CD4-positive, alpha-beta T cell treated with Interleukin-4 for 1 hour (primary cell): Measurements from ENCODE around the gene IL31RA.
A peak's percentile ranks its signal among the peaks of the same experiment; 100 is the strongest.
"Not testable (repeated sequence)": the region's sequence is repeated elsewhere in the genome, so short reads cannot be mapped to it uniquely, and the experiment has no call there.

Experiments used
- DNase-seq, 2 donors: peaks; one replicate each; pipeline ENCODE4 v3.0.0-alpha.2; 2020 to 2022

The IL31RA gene

GRCh38 chr5:55927861-55928655 is 76.9 kb downstream of the IL31RA start:
- DNase-seq: no peak

- no peak for DNase-seq
Observed at GRCh38 chr5:55929020-55929799, 78.1 kb downstream of the IL31RA start.

- no peak for DNase-seq
Observed at GRCh38 chr5:55932700-55933099, 81.5 kb downstream of the IL31RA start.

DNA sequence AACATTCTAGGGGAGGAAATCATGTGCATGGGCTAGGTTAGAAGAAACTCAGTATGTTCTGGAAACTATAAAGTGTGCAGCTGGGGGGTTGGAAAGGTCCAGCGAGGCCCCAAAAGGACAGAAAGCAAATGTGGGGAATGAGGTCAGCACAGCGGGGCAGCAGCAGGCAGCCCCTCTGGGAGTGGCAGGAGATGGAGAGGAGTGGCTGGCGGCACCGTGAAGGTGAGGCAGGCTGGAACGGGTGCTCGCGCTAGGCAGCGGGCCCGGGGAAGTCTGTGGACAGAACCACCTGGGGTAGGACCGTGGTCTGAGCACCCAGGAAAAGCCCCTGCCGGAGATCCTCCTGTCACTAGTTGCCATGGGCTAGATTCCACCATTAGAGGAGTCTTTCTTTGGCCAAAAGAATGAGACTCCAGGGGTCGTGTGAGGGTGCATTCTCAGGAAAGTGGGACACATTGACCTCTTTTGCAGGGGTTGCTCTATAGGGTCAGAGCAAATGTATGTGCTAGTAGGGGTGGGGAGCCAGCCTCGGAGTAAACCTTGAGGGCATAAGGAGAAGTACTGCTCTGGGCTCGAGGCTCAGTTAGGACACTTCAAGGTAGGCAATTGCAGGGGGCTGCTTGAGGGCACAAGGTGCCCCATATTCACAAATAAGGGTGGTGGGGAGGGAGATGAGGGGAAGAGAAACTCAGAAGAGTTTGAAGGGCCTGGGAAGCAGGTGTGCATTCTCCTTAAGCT is 82.4 kb downstream of the IL31RA start:
- no peak for DNase-seq

DNA sequence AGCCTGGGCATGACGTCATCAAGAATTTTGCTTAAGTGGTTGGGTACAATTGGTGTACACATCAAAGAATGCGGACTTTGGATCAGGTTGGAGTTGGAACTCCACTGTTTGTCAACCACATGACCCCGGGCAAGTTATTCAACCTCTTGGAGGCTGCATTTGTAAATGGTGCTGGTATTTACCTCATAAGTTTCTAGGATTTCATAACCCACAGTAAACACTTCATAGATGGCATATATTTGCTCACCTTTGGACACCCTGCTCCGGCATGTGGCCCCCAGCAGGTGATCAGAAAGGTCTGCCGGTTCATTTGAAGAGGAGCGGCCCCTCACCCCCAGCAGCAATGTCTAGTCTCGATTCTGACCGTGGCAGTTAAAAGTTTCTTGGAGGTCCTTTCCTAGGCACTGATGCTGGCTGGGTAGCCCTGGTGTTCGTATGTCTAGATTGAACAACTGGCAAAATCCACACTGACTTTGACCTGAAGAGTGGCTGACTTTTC is 83.0 kb downstream of the IL31RA start:
- no peak for DNase-seq

DNA sequence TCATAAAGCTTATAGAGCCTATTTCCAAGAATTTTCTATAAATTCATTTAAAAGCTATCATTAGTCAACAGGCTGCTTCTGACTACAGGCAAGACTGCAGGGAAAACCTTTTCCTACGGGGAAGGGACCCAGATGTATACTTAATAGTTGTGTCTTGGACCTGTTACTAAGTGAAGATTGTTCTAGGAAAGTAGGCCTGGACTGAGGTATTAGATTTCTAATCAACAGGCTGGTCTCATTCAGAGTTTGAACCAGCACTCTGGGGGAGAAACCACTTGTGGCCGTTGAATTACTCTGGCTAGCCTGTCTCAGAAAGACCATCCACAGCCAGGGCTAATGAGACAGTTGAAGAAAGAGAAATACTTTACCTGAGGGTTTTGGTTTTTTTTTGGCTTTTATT is 83.6 kb downstream of the IL31RA start:
- DNase-seq: no peak

- DNase-seq: no peak
Observed at GRCh38 chr5:55935371-55935770, 84.2 kb downstream of the IL31RA start.

DNA sequence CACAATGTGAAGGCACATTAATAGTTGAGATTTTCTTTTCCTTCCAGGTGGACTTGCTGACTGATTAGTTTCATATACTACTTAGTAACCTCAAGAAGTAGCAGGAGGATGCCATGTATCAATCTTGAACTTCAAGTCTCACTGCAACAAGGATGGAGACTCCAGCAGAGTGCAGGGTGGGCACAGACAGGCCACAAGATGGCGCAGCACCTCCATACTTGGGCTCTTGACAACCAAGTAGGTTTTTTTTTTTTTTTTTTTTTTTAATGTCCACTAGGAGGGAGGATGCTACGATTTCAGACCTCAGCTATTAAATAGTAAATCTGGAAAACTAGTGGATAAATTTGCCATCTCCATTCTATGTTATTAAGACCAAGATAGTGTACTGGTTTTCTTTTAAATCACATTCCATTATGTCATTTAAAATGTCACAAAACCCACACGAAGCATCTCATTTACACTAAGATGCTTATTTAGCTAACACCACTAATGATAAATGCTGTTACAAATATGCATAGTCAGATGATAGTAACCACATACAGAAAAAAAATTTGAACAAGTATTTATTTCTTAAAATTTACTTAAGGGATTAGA is 85.0 kb downstream of the IL31RA start:
- peak; percentile 76 to 82 for DNase-seq

- not testable (repeated sequence) for DNase-seq
Observed at GRCh38 chr5:55937598-55937997, 86.4 kb downstream of the IL31RA start.

DNA sequence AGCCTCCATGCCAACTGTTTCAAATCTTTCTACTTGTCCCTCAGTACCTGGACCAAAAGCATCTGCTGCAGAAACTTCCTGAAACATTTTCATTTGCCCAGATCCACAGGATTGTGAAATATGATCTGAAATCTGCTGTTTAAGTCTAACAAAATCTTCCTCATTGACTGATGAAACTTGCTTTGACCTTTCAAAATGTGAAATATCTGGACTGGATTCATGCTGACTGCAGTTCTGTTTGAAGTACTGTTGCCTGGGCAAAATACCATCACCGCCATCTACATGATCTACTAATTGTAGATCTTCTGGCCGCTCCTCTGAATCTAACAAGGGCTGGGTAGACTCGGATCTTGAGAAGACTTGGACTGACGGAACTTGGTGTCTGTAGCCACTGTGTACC is 90.0 kb downstream of the IL31RA start:
- not testable (repeated sequence) for DNase-seq

- DNase-seq: peak in 1 of 2 donors; percentile 22
Observed at GRCh38 chr5:55959208-55959607, 108.1 kb downstream of the IL31RA start.

DNA sequence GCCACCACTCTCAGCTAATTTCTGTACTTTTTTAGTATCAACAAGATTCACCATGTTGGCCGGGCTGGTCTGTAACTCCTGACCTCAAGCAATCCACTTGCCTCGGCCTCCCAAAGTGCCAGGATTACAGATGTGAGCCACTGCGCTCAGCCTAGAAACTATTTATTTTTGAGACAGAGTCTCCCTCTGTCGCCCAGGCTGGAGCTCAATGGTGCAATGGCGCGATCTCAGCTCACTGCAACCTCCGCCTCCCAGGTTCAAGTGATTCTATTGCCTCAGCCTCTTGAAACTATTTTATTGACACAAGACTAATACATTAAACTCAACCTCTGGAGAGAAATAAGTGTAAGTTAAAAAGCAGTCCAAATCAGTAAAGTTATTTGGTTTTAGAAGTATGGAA is 109.6 kb downstream of the IL31RA start:
- no peak for DNase-seq

GRCh38 chr5:55965525-55965924 is 114.4 kb downstream of the IL31RA start:
- DNase-seq: no peak

- no peak for DNase-seq
Observed at GRCh38 chr5:55966284-55966683, 115.1 kb downstream of the IL31RA start.

DNA sequence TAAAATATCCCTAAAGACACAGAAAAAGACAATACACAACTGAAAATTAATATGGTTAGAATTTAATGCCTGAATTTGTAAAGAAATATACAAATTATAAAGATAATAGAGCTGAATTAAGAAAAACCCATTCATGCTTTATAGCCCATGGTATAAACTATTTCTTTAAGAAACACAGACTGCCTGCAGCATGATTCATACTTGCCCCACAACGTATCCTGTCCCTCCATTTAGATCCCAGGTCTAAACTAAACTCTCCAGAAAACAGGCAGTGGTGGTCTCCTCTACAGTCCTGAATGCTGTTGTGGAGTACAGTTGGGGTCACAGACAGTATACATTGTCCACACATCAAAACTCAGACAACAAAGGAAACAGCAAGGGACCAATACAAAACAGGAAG is 118.8 kb downstream of the IL31RA start:
- DNase-seq: no peak
